ENCODE results near the gene FZD2.

GRCh38 chr17:44543213-44543904 is 13.9 kb upstream of the FZD2 start:
- no peak for TF ChIP-seq EHMT2 (IDR thresholded peaks at IDR 0.05; ENCODE audit: low read depth)
- TF ChIP-seq, protein P1, sequence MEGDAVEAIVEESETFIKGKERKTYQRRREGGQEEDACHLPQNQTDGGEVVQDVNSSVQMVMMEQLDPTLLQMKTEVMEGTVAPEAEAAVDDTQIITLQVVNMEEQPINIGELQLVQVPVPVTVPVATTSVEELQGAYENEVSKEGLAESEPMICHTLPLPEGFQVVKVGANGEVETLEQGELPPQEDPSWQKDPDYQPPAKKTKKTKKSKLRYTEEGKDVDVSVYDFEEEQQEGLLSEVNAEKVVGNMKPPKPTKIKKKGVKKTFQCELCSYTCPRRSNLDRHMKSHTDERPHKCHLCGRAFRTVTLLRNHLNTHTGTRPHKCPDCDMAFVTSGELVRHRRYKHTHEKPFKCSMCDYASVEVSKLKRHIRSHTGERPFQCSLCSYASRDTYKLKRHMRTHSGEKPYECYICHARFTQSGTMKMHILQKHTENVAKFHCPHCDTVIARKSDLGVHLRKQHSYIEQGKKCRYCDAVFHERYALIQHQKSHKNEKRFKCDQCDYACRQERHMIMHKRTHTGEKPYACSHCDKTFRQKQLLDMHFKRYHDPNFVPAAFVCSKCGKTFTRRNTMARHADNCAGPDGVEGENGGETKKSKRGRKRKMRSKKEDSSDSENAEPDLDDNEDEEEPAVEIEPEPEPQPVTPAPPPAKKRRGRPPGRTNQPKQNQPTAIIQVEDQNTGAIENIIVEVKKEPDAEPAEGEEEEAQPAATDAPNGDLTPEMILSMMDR (IDR thresholded peaks at IDR 0.05): no peak
- peak; percentile 51 to 81; a peak in 4 of 5 replicates for TF ChIP-seq EP300 (IDR thresholded peaks at IDR 0.05)
- TF ChIP-seq CHD2 (IDR thresholded peaks at IDR 0.05; ENCODE audit: low read length, partially characterized antibody): peak; percentile 59
- no peak for TF ChIP-seq KDM1A (IDR thresholded peaks at IDR 0.05; ENCODE audit: low read depth)
- TF ChIP-seq NR3C1 (IDR thresholded peaks at IDR 0.05): no peak
- TF ChIP-seq GATA3 (IDR thresholded peaks at IDR 0.05; ENCODE audit: borderline replicate concordance): peak; percentile 89
- TF ChIP-seq RNF2 (IDR thresholded peaks at IDR 0.05; ENCODE audit: borderline replicate concordance, low read depth): no peak
- TF ChIP-seq ZFP36 (IDR thresholded peaks at IDR 0.05; ENCODE audit: borderline replicate concordance, partially characterized antibody): no peak
- peak; percentile 46 to 47; a peak in 4 of 5 replicates for TF ChIP-seq RAD21 (conservative IDR thresholded peaks at IDR 0.05 in 1 of 2, IDR thresholded peaks at IDR 0.05 in 1 of 2)
- no peak for TF ChIP-seq SREBF2 (IDR thresholded peaks at IDR 0.05)
- peak in 1 of 2 experiments; percentile 49; a peak in 1 of 4 replicates for TF ChIP-seq CEBPB (IDR thresholded peaks at IDR 0.05)

All from A549 (cell line).